COLO668 (cell line): Measurements from ENCODE around the gene DDX28.
"Not testable (repeated sequence)": the region's sequence is repeated elsewhere in the genome, so short reads cannot be mapped to it uniquely, and the experiment has no call there.

Source experiments
- DNase-seq: peaks from one replicate; lab custom pipeline; 2025; ENCODE audit not compliant: unreplicated experiment; lab: John Stamatoyannopoulos, UW

Gene DDX28

GRCh38 chr16:68037841-68038597 is 15.0 kb upstream of the DDX28 start:
- DNase-seq: no peak

- no peak for DNase-seq
Observed at GRCh38 chr16:68035227-68035626, 12.2 kb upstream of the DDX28 start.

- no peak for DNase-seq
Observed at GRCh38 chr16:68033101-68033500, 10.1 kb upstream of the DDX28 start.

- DNase-seq: no peak
Observed at GRCh38 chr16:68031951-68032350, 8.9 kb upstream of the DDX28 start.

- not testable (repeated sequence) for DNase-seq
Observed at GRCh38 chr16:68030108-68030507, 7.1 kb upstream of the DDX28 start.

- DNase-seq: no peak
Observed at GRCh38 chr16:68028996-68029395, 6.0 kb upstream of the DDX28 start.

- no peak for DNase-seq
Observed at GRCh38 chr16:68022278-68022727, 729 bp downstream of the DDX28 start.

GRCh38 chr16:68021490-68021889 is 1.5 kb downstream of the DDX28 start:
- DNase-seq: no peak

GRCh38 chr16:68019167-68019680 is 3.8 kb downstream of the DDX28 start:
- DNase-seq: no peak

- DNase-seq: no peak
Observed at GRCh38 chr16:68015681-68016080, 7.4 kb downstream of the DDX28 start, which contains the start of gene DPEP2NB. Gene DPEP2NB (minus strand): TSS chr16:68015911. CDS start chr16:68015770, 141 bp downstream.

- DNase-seq: no peak
Observed at GRCh38 chr16:68013440-68013839, 9.6 kb downstream of the DDX28 start.

- DNase-seq: not testable (repeated sequence)
Observed at GRCh38 chr16:68009872-68010271, 13.2 kb downstream of the DDX28 start.

- DNase-seq: no peak
Observed at GRCh38 chr16:68009157-68009735, 13.8 kb downstream of the DDX28 start.

- no peak for DNase-seq
Observed at GRCh38 chr16:68005786-68006286, 17.2 kb downstream of the DDX28 start.

GRCh38 chr16:68005211-68005610 is 17.8 kb downstream of the DDX28 start:
- no peak for DNase-seq

- no peak for DNase-seq
Observed at GRCh38 chr16:68003031-68003430, 20.0 kb downstream of the DDX28 start.

- DNase-seq: no peak
Observed at GRCh38 chr16:68000450-68000849, 22.6 kb downstream of the DDX28 start.

- DNase-seq: no peak
Observed at GRCh38 chr16:67999985-68000384, 23.0 kb downstream of the DDX28 start.

GRCh38 chr16:67998779-67999688 is 24.0 kb downstream of the DDX28 start, which contains the start of gene DPEP2:
Gene DPEP2 (minus strand): TSS chr16:67999484. CDS start chr16:67993212, 6,272 bp downstream.
- DNase-seq: not testable (repeated sequence)

- not testable (repeated sequence) for DNase-seq
Observed at GRCh38 chr16:67998231-67998778, 24.7 kb downstream of the DDX28 start.

- no peak for DNase-seq
Observed at GRCh38 chr16:67996666-67997065, 26.4 kb downstream of the DDX28 start.
